ENCODE results near the gene CDHR3. TPM values are rescaled to one million over a fixed set of nuclear protein-coding genes. Genes with fewer than 3 reads are reported as not detected.

CDHR3 gene
- total RNA-seq, 1 experiment from 2014 or later = 4.0 TPM

- no TSS peak for BruUV-seq (replicated peaks)
- intact Hi-C loops (cut with micrococcal nuclease; ENCODE audit: unreplicated experiment) = no loop called here
- Mint-ChIP-seq H3K9me3 (ENCODE audit: low read depth, unreplicated experiment) (no peaks in the 10 kb centered on the region), H3K4me1 (ENCODE audit: low read depth, unreplicated experiment) (no peaks in the 10 kb centered on the region), H3K4me3 (ENCODE audit: low read depth, unreplicated experiment) (no peak overlapping the region), H3K27me3 (ENCODE audit: unreplicated experiment) (peaks cover 44% of the 10 kb centered on the region), H3K27ac (ENCODE audit: unreplicated experiment) (no peak overlapping the region), H3K36me3 (ENCODE audit: insufficient read depth, unreplicated experiment) (no peaks in the 10 kb centered on the region)
- no peak for TF ChIP-seq CTCF (IDR thresholded peaks at IDR 0.05; ENCODE audit: unreplicated experiment)
- DNase-seq = no peak
- CTCF ChIA-PET = interaction anchor here (0.6 kb wide), 1 partner anchor 80 kb away, joined by 3 read pairs; no protein-coding TSS in a partner anchor
Measured at GRCh38 chr7:106047818-106048705, 85.0 kb downstream of the CDHR3 start.

DNA sequence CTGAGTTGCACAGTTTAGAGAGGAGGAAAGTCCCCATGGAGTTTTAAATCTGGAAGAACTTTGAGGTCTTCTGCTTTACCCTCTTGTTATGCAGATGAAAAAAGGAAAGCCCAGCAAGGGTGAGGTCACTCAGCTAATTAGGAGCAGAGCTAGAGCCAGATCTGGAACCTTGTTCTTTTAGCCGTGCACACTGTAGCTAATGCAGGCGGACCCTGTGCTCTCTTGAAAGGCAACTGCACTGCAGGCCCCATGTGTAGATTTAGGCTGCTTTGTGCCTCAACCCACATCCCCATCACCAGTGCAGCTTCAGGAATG lies 85.6 kb downstream of the CDHR3 start:
- CTCF ChIA-PET = interaction anchor here (0.6 kb wide), 1 partner anchor 80 kb away, joined by 3 read pairs; no protein-coding TSS in a partner anchor
- no TSS peak for BruUV-seq (replicated peaks)
- Mint-ChIP-seq H3K9me3 (ENCODE audit: low read depth, unreplicated experiment) (no peaks in the 10 kb centered on the region), H3K4me1 (ENCODE audit: low read depth, unreplicated experiment) (no peaks in the 10 kb centered on the region), H3K4me3 (ENCODE audit: low read depth, unreplicated experiment) (no peak overlapping the region), H3K36me3 (ENCODE audit: insufficient read depth, unreplicated experiment) (no peaks in the 10 kb centered on the region), H3K27ac (ENCODE audit: unreplicated experiment) (no peak overlapping the region), H3K27me3 (ENCODE audit: unreplicated experiment) (peaks cover 50% of the 10 kb centered on the region)
- TF ChIP-seq CTCF (IDR thresholded peaks at IDR 0.05; ENCODE audit: unreplicated experiment) = no peak
- intact Hi-C loops (cut with micrococcal nuclease; ENCODE audit: unreplicated experiment) = no loop called here
- no peak for DNase-seq

GRCh38 chr7:106049139-106049752 lies 86.2 kb downstream of the CDHR3 start:
- no peak for TF ChIP-seq CTCF (IDR thresholded peaks at IDR 0.05; ENCODE audit: unreplicated experiment)
- DNase-seq = no peak
- Mint-ChIP-seq H3K9me3 (ENCODE audit: low read depth, unreplicated experiment) (no peaks in the 10 kb centered on the region), H3K4me1 (ENCODE audit: low read depth, unreplicated experiment) (no peaks in the 10 kb centered on the region), H3K27ac (ENCODE audit: unreplicated experiment) (no peak overlapping the region), H3K27me3 (ENCODE audit: unreplicated experiment) (peaks cover 52% of the 10 kb centered on the region), H3K4me3 (ENCODE audit: low read depth, unreplicated experiment) (no peak overlapping the region), H3K36me3 (ENCODE audit: insufficient read depth, unreplicated experiment) (no peaks in the 10 kb centered on the region)
- no TSS peak for BruUV-seq (replicated peaks)
- intact Hi-C loops (cut with micrococcal nuclease; ENCODE audit: unreplicated experiment) = no loop called here
- CTCF ChIA-PET = no interaction called here

- H3K27me3 Mint-ChIP-seq (ENCODE audit: unreplicated experiment) = peaks cover 46% of the 10 kb centered on the region
- CTCF ChIA-PET = interaction anchor here (0.6 to 0.8 kb wide), 2 partner anchors 8 to 339 kb away, joined by 3 to 4 read pairs; no protein-coding TSS in a partner anchor
- TF ChIP-seq CTCF (IDR thresholded peaks at IDR 0.05; ENCODE audit: unreplicated experiment) = no peak
- no TSS peak for BruUV-seq (replicated peaks)
- H3K9me3 Mint-ChIP-seq (ENCODE audit: low read depth, unreplicated experiment) = no peaks in the 10 kb centered on the region
- H3K27ac Mint-ChIP-seq (ENCODE audit: unreplicated experiment) = no peak overlapping the region
- no peaks in the 10 kb centered on the region for H3K4me1 Mint-ChIP-seq (ENCODE audit: low read depth, unreplicated experiment)
- intact Hi-C loops (cut with micrococcal nuclease; ENCODE audit: unreplicated experiment) = no loop called here
- no peaks in the 10 kb centered on the region for H3K36me3 Mint-ChIP-seq (ENCODE audit: insufficient read depth, unreplicated experiment)
- no peak overlapping the region for H3K4me3 Mint-ChIP-seq (ENCODE audit: low read depth, unreplicated experiment)
- DNase-seq = no peak
Measured at GRCh38 chr7:106050002-106050745, 87.1 kb downstream of the CDHR3 start.
